A673 (cell line): ENCODE results near the gene NLRC5. TPM values are rescaled to one million over a fixed set of nuclear protein-coding genes. Genes with fewer than 3 reads are reported as not detected.
"Not testable (repeated sequence)": the region's sequence is repeated elsewhere in the genome, so short reads cannot be mapped to it uniquely, and the experiment has no call there.

ENCODE experiments used
- BruUV-seq: library from RNA; stranded (reverse); fragments of 400-500 nt; replicated peaks from 2 replicates; lab custom pipeline; 2021; lab: Mats Ljungman, UMichigan
- CTCF ChIA-PET: fragments of 300-600 bp; sonication (Branson Sonifier 250); formaldehyde crosslinking; loops from one replicate; lab custom pipeline; 2022; ENCODE audit warnings: antibody characterized with exemption; lab: Charles Lee
- POLR2A ChIA-PET: fragments of 300-600 bp; sonication (Branson Sonifier 250); formaldehyde crosslinking; loops from one replicate; lab custom pipeline; 2022; ENCODE audit warnings: antibody characterized with exemption; ENCODE audit not compliant: low non-redundant PET; lab: Charles Lee
- DNase-seq: peaks from one replicate; pipeline ENCODE4 v3.0.0-alpha.2; 2015; ENCODE audit warnings: low spot score
- H3K27ac ChIP-seq: fragments of 200-600 bp; sonication (generic); 2 replicates; pipeline ENCODE4 v1.5.1; 2016; ENCODE audit warnings: mixed run types, low read depth, mild to moderate bottlenecking, mixed read lengths, antibody characterized with exemption, low read length; ENCODE audit not compliant: poor library complexity, severe bottlenecking
- H3K27me3 ChIP-seq: fragments of 200-600 bp; sonication (generic); replicated peaks from 2 replicates; pipeline ENCODE4 v1.6.1; 2017; ENCODE audit warnings: mixed run types, low read depth, mild to moderate bottlenecking, mixed read lengths, antibody characterized with exemption, low read length; ENCODE audit not compliant: insufficient read depth, poor library complexity
- H3K36me3 ChIP-seq: fragments of 200-600 bp; sonication (generic); 2 replicates; pipeline ENCODE4 v1.6.1; 2016; ENCODE audit warnings: mixed run types, mild to moderate bottlenecking, mixed read lengths, antibody characterized with exemption, low read length; ENCODE audit not compliant: insufficient read depth, poor library complexity, severe bottlenecking
- H3K4me1 ChIP-seq: fragments of 200-600 bp; sonication (generic); 2 replicates; pipeline ENCODE4 v1.6.1; 2017; ENCODE audit warnings: mixed run types, mild to moderate bottlenecking, mixed read lengths, antibody characterized with exemption, low read length; ENCODE audit not compliant: insufficient read depth, poor library complexity, severe bottlenecking
- H3K4me3 ChIP-seq: fragments of 200-600 bp; sonication (generic); 2 replicates; pipeline ENCODE4 v1.5.1; 2016; ENCODE audit warnings: low read depth, mixed run types, mild to moderate bottlenecking, mixed read lengths, low read length; ENCODE audit not compliant: poor library complexity, severe bottlenecking
- H3K9me3 ChIP-seq: fragments of 200-600 bp; sonication (generic); 2 replicates; pipeline ENCODE4 v1.6.1; 2016; ENCODE audit warnings: mixed run types, low read depth, mild to moderate bottlenecking, mixed read lengths, antibody characterized with exemption, low read length; ENCODE audit not compliant: poor library complexity, severe bottlenecking
- CTCF ChIP-seq: fragments of 300-800, 200-600 bp; sonication (generic); conservative IDR thresholded peaks from 2 replicates; pipeline ENCODE4 v1.5.1; 2017; ENCODE audit warnings: low read depth, mild to moderate bottlenecking, antibody characterized with exemption, low read length, moderate library complexity, mixed read lengths
- EZH2 ChIP-seq: fragments of 200-600 bp; sonication (generic); IDR thresholded peaks from 2 replicates; pipeline ENCODE4 v1.6.1; 2017; ENCODE audit warnings: borderline replicate concordance, low read depth, mild to moderate bottlenecking, mixed read lengths, antibody characterized with exemption, low read length; ENCODE audit not compliant: poor library complexity, severe bottlenecking
- intact Hi-C: fragments of 100-400 bp; cut with micrococcal nuclease; formaldehyde crosslinking; loops from one replicate; pipeline ENCODE4 v1.10.0; 2022; ENCODE audit not compliant: unreplicated experiment
- total RNA-seq: library from RNA; stranded (reverse); gene quantifications from 2 replicates; pipeline ENCODE4 v1.2.3, GENCODE V29; 2021

Gene NLRC5
- total RNA-seq, 1 experiment from 2014 or later = 13.1 TPM

GRCh38 chr16:57003439-57004386 is 14.4 kb downstream of the NLRC5 start:
- no peak for TF ChIP-seq CTCF
- no peak for TF ChIP-seq EZH2
- Histone ChIP-seq H3K9me3 (no peaks in the 10 kb centered on the region), H3K27ac (no peak overlapping the region), H3K4me3 (no peak overlapping the region), H3K36me3 (no peaks in the 10 kb centered on the region), H3K4me1 (no peaks in the 10 kb centered on the region), H3K27me3 (no peaks in the 10 kb centered on the region)
- ChIA-PET POLR2A (no interaction called here), CTCF (no interaction called here)
- no peak for DNase-seq
- intact Hi-C loops = no loop called here
- BruUV-seq = no TSS peak

GRCh38 chr16:57004387-57005250 is 15.3 kb downstream of the NLRC5 start:
- BruUV-seq = no TSS peak
- TF ChIP-seq CTCF (no peak), EZH2 (no peak)
- Histone ChIP-seq H3K9me3 (no peaks in the 10 kb centered on the region), H3K4me1 (no peaks in the 10 kb centered on the region), H3K27me3 (no peaks in the 10 kb centered on the region), H3K36me3 (no peaks in the 10 kb centered on the region), H3K4me3 (no peak overlapping the region), H3K27ac (no peak overlapping the region)
- POLR2A ChIA-PET = interaction anchor here (0.6 kb wide), 2 partner anchors 29 to 62 kb away, joined by 3 read pairs; no protein-coding TSS in a partner anchor
- no peak for DNase-seq
- CTCF ChIA-PET = no interaction called here
- intact Hi-C loops = no loop called here

GRCh38 chr16:57005597-57005996 is 16.2 kb downstream of the NLRC5 start:
- H3K9me3 ChIP-seq, intact Hi-C loops, H3K27me3 ChIP-seq, H3K36me3 ChIP-seq, H3K4me3 ChIP-seq, BruUV-seq, POLR2A ChIA-PET, DNase-seq, CTCF ChIA-PET, H3K27ac ChIP-seq, H3K4me1 ChIP-seq: not testable (repeated sequence)
